GM18909 (cell line): Measurements from ENCODE around the gene AKT3.

Source experiments
- ATAC-seq: cut with Tn5 transposase; IDR thresholded peaks from one replicate; pipeline ENCODE4 v1.9.1; 2021; ENCODE audit warnings: mild to moderate bottlenecking; ENCODE audit not compliant: unreplicated experiment, poor library complexity

Gene AKT3

GRCh38 chr1:243639027-243639658, 210.9 kb downstream of the AKT3 start:
- no peak for ATAC-seq

GRCh38 chr1:243638186-243638585, 211.9 kb downstream of the AKT3 start:
- no peak for ATAC-seq

- ATAC-seq: no peak
Observed at GRCh38 chr1:243628476-243628907, 221.6 kb downstream of the AKT3 start.

GRCh38 chr1:243623841-243624240, 226.2 kb downstream of the AKT3 start:
- ATAC-seq: no peak

- no peak for ATAC-seq
Observed at GRCh38 chr1:243621973-243622372, 228.1 kb downstream of the AKT3 start.

- no peak for ATAC-seq
Observed at GRCh38 chr1:243620096-243620495, 229.9 kb downstream of the AKT3 start.

- no peak for ATAC-seq
Observed at GRCh38 chr1:243609698-243610097, 240.3 kb downstream of the AKT3 start.

GRCh38 chr1:243605604-243606003, 244.4 kb downstream of the AKT3 start:
- ATAC-seq: no peak

GRCh38 chr1:243601720-243602119, 248.3 kb downstream of the AKT3 start:
- ATAC-seq: no peak

GRCh38 chr1:243598433-243598832, 251.6 kb downstream of the AKT3 start:
- ATAC-seq: peak; percentile 37

GRCh38 chr1:243597383-243597782, 252.7 kb downstream of the AKT3 start:
- no peak for ATAC-seq

- ATAC-seq: peak; percentile 98
Observed at GRCh38 chr1:243596431-243597062, 253.5 kb downstream of the AKT3 start.

- peak; percentile 10 for ATAC-seq
Observed at GRCh38 chr1:243595527-243596210, 254.4 kb downstream of the AKT3 start.

- no peak for ATAC-seq
Observed at GRCh38 chr1:243594455-243594854, 255.6 kb downstream of the AKT3 start.

GRCh38 chr1:243589286-243589685, 260.8 kb downstream of the AKT3 start:
- ATAC-seq: peak; percentile 72

GRCh38 chr1:243587823-243588560, 262.1 kb downstream of the AKT3 start:
- peak; percentile 94 for ATAC-seq

- no peak for ATAC-seq
Observed at GRCh38 chr1:243587285-243587684, 262.8 kb downstream of the AKT3 start.

- ATAC-seq: no peak
Observed at GRCh38 chr1:243585982-243586381, 264.1 kb downstream of the AKT3 start.

- no peak for ATAC-seq
Observed at GRCh38 chr1:243582326-243582725, 267.7 kb downstream of the AKT3 start.

- ATAC-seq: no peak
Observed at GRCh38 chr1:243580984-243581383, 269.1 kb downstream of the AKT3 start.

GRCh38 chr1:243580072-243580471, 270.0 kb downstream of the AKT3 start:
- ATAC-seq: no peak
